Trophoblast cell (in vitro differentiated cells and primary cell): ENCODE data around the gene CCL21.
A peak's percentile ranks its signal among the peaks of the same experiment; 100 is the strongest.

Experiments
- DNase-seq, 2 donors: peaks; one replicate each; pipeline ENCODE4 v3.0.0-alpha.2; 2016
- H2AFZ ChIP-seq: 2 replicates; pipeline ENCODE4 v1.6.1; 2013; ENCODE audit warnings: low read length, moderate library complexity, mild to moderate bottlenecking; ENCODE audit not compliant: insufficient read depth, poor library complexity
- H2AK5ac ChIP-seq: 2 replicates; pipeline ENCODE4 v1.6.1; 2013; ENCODE audit warnings: mild to moderate bottlenecking, low read length
- H2BK120ac ChIP-seq: 2 replicates; pipeline ENCODE4 v1.6.1; 2013; ENCODE audit warnings: low read length, mild to moderate bottlenecking, moderate library complexity; ENCODE audit not compliant: insufficient read depth, poor library complexity
- H2BK12ac ChIP-seq: 2 replicates; pipeline ENCODE4 v1.6.1; 2013; ENCODE audit warnings: mild to moderate bottlenecking, low read length, moderate library complexity
- H2BK5ac ChIP-seq: 2 replicates; pipeline ENCODE4 v1.6.1; 2013; ENCODE audit warnings: low read length, low read depth, moderate library complexity, mild to moderate bottlenecking; ENCODE audit not compliant: poor library complexity
- H3K14ac ChIP-seq: 2 replicates; pipeline ENCODE4 v1.6.1; 2013; ENCODE audit warnings: mild to moderate bottlenecking, low read length
- H3K18ac ChIP-seq: 2 replicates; pipeline ENCODE4 v1.6.1; 2013; ENCODE audit warnings: mild to moderate bottlenecking, low read length
- H3K23ac ChIP-seq: 2 replicates; pipeline ENCODE4 v1.6.1; 2013; ENCODE audit warnings: low read length
- H3K27ac ChIP-seq: 2 replicates; pipeline ENCODE4 v1.5.1; 2013; ENCODE audit warnings: low read depth, mild to moderate bottlenecking, inconsistent platforms, low read length, moderate library complexity
- H3K27me3 ChIP-seq: 2 replicates; pipeline ENCODE4 v1.6.1; 2013; ENCODE audit warnings: inconsistent platforms, mild to moderate bottlenecking, low read length, moderate library complexity; ENCODE audit not compliant: insufficient read depth
- H3K36me3 ChIP-seq, 2 experiments: 1 replicate in 1 of 2; 2 replicates in 1 of 2; pipeline ENCODE4 v1.6.1; 2013; ENCODE audit warnings: low read length in 2 of 2, mild to moderate bottlenecking in 2 of 2, moderate library complexity in 1 of 2; ENCODE audit not compliant: insufficient read depth in 2 of 2, control insufficient read depth in 1 of 2
- H3K4ac ChIP-seq: 2 replicates; pipeline ENCODE4 v1.6.1; 2013; ENCODE audit warnings: low read depth, mild to moderate bottlenecking, low read length, moderate library complexity
- H3K4me1 ChIP-seq, 2 experiments: 1 replicate in 1 of 2; 2 replicates in 1 of 2; pipeline ENCODE4 v1.6.1; 2013; ENCODE audit warnings: low read length in 2 of 2, mild to moderate bottlenecking in 2 of 2, moderate library complexity in 1 of 2; ENCODE audit not compliant: insufficient read depth in 2 of 2, control insufficient read depth in 1 of 2
- H3K4me2 ChIP-seq: 2 replicates; pipeline ENCODE4 v1.6.1; 2013; ENCODE audit warnings: inconsistent platforms, mild to moderate bottlenecking, low read length, moderate library complexity
- H3K4me3 ChIP-seq: 2 replicates; pipeline ENCODE4 v1.5.1; 2013; ENCODE audit warnings: mild to moderate bottlenecking, low read depth, low read length, inconsistent platforms
- H3K79me1 ChIP-seq: one replicate; pipeline ENCODE4 v1.6.1; 2013; ENCODE audit warnings: low read length
- H3K79me2 ChIP-seq: 2 replicates; pipeline ENCODE4 v1.6.1; 2013; ENCODE audit warnings: low read length, mild to moderate bottlenecking; ENCODE audit not compliant: control insufficient read depth, insufficient read depth, poor library complexity
- H3K9ac ChIP-seq: 2 replicates; pipeline ENCODE4 v1.6.1; 2013; ENCODE audit warnings: mild to moderate bottlenecking, low read length
- H3K9me3 ChIP-seq: 2 replicates; pipeline ENCODE4 v1.6.1; 2013; ENCODE audit warnings: low read depth, mild to moderate bottlenecking, control low read depth, inconsistent platforms, low read length; ENCODE audit not compliant: insufficient read depth
- H4K12ac ChIP-seq: 2 replicates; pipeline ENCODE4 v1.6.1; 2013; ENCODE audit warnings: low read depth, mild to moderate bottlenecking, low read length, moderate library complexity
- H4K8ac ChIP-seq: 2 replicates; pipeline ENCODE4 v1.6.1; 2013; ENCODE audit warnings: low read depth, mild to moderate bottlenecking, low read length, moderate library complexity
- H4K91ac ChIP-seq: one replicate; pipeline ENCODE4 v1.6.1; 2013; ENCODE audit warnings: low read depth, mild to moderate bottlenecking, low read length, moderate library complexity
- WGBS: extraction: QIAGEN DNeasy Blood & Tissue Kit; methylation state at CpG from one replicate; pipeline ENCODE4 v1.1.7; 2013; ENCODE audit warnings: missing lambda C conversion rate; ENCODE audit not compliant: insufficient read length, insufficient coverage; ENCODE audit errors: extremely low coverage; 5-methylcytosine and 5-hydroxymethylcytosine counted together

The CCL21 gene

GRCh38 chr9:34686732-34687131 lies 23.2 kb downstream of the CCL21 start:
- no peaks in the 10 kb centered on the region for H3K27me3 ChIP-seq
- no peak overlapping the region for H3K27ac ChIP-seq
- H3K79me1 ChIP-seq, result no peaks in the 10 kb centered on the region
- no peak overlapping the region for H4K8ac ChIP-seq
- no peaks in the 10 kb centered on the region for H3K79me2 ChIP-seq
- no peak overlapping the region for H3K4ac ChIP-seq
- no peak overlapping the region for H2BK12ac ChIP-seq
- H4K12ac ChIP-seq, result no peak overlapping the region
- no peak overlapping the region for H4K91ac ChIP-seq
- H3K4me1 ChIP-seq, result peaks cover 2 to 4% of the 10 kb centered on the region in 2 experiments
- H3K4me3 ChIP-seq, result no peak overlapping the region
- no peaks in the 10 kb centered on the region for H3K9me3 ChIP-seq
- no peak overlapping the region for H3K23ac ChIP-seq
- no peaks in the 10 kb centered on the region for H3K36me3 ChIP-seq
- no CpG with 5 or more reads among the region's 1 CpG for WGBS
- no peak for DNase-seq
- H2AFZ ChIP-seq, result no peak overlapping the region
- H3K18ac ChIP-seq, result no peak overlapping the region
- H3K9ac ChIP-seq, result no peak overlapping the region
- no peak overlapping the region for H3K4me2 ChIP-seq
- no peak overlapping the region for H3K14ac ChIP-seq
- H2AK5ac ChIP-seq, result no peak overlapping the region
- H2BK5ac ChIP-seq, result no peak overlapping the region
- H2BK120ac ChIP-seq, result no peak overlapping the region

DNA sequence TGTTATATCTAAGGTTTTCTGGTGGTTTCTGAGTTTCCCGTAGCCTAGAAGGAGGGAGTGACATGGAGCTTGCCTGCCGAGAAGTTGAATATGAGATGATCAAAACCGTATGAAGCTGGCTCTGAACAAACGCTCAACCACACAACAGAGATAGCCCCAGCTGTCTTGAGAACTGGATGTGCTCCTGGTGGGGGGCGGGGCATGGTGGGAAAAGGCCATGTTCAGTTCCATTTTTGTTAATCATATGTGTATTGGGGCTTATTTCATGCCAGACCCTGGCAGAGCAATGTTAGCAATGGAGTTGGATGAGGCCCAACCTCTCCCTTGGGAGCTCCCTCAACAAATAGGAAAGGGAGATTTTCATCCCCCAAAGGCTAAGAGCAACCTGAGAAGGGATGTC lies 23.7 kb downstream of the CCL21 start:
- no peak overlapping the region for H3K14ac ChIP-seq
- no peak overlapping the region for H2BK120ac ChIP-seq
- H3K79me1 ChIP-seq, result no peaks in the 10 kb centered on the region
- H3K79me2 ChIP-seq, result no peaks in the 10 kb centered on the region
- no peak overlapping the region for H3K27ac ChIP-seq
- H2AFZ ChIP-seq, result no peak overlapping the region
- H2BK12ac ChIP-seq, result no peak overlapping the region
- H3K27me3 ChIP-seq, result no peaks in the 10 kb centered on the region
- WGBS, result no CpG with 5 or more reads among the region's 5 CpGs
- no peak overlapping the region for H2BK5ac ChIP-seq
- H3K4me1 ChIP-seq, result peaks cover 2 to 4% of the 10 kb centered on the region in 2 experiments
- H4K12ac ChIP-seq, result no peak overlapping the region
- no peak overlapping the region for H3K4me3 ChIP-seq
- no peak overlapping the region for H3K9ac ChIP-seq
- H2AK5ac ChIP-seq, result no peak overlapping the region
- no peak overlapping the region for H3K4me2 ChIP-seq
- no peaks in the 10 kb centered on the region for H3K9me3 ChIP-seq
- no peak overlapping the region for H3K4ac ChIP-seq
- no peak overlapping the region for H3K18ac ChIP-seq
- H3K36me3 ChIP-seq, result no peaks in the 10 kb centered on the region
- no peak overlapping the region for H3K23ac ChIP-seq
- H4K91ac ChIP-seq, result no peak overlapping the region
- no peak for DNase-seq
- no peak overlapping the region for H4K8ac ChIP-seq

DNA sequence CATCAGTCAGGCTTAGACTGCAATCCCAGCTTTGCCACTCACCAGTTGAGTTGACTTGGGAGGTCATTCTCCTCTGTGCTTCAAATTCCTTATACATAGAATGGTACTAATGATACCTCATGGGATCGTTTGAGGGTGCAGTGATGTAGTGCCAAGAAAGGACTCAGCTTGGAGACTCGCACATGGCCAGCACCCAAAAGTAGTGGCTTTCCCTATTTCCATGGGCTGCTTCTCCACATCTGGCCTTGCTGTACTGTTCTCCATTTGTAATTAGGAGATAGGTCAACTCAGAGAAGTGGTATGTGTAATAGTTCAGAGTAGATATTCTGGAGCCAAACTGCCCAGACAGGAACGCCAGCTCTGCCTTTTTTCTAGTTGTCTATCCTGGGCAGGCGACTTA lies 24.3 kb downstream of the CCL21 start:
- Histone ChIP-seq H2BK120ac (no peak overlapping the region), H2BK5ac (no peak overlapping the region), H3K79me2 (no peaks in the 10 kb centered on the region), H4K91ac (no peak overlapping the region), H3K23ac (no peak overlapping the region), H2AK5ac (no peak overlapping the region), H3K4ac (no peak overlapping the region), H3K18ac (no peak overlapping the region), H3K9me3 (no peaks in the 10 kb centered on the region), H3K4me1 (peaks cover 2 to 4% of the 10 kb centered on the region in 2 experiments), H3K4me2 (no peak overlapping the region), H2BK12ac (no peak overlapping the region), H3K36me3 (no peaks in the 10 kb centered on the region), H4K8ac (no peak overlapping the region), H3K4me3 (no peak overlapping the region), H4K12ac (no peak overlapping the region), H3K27ac (no peak overlapping the region), H2AFZ (no peak overlapping the region), H3K9ac (no peak overlapping the region), H3K27me3 (no peaks in the 10 kb centered on the region), H3K14ac (no peak overlapping the region), H3K79me1 (no peaks in the 10 kb centered on the region)
- peak; percentile 28 to 57 for DNase-seq
- WGBS, result no CpG with 5 or more reads among the region's 4 CpGs

- H3K4me2 ChIP-seq, result no peak overlapping the region
- no peak overlapping the region for H2BK12ac ChIP-seq
- no peaks in the 10 kb centered on the region for H3K27me3 ChIP-seq
- no peak overlapping the region for H2BK5ac ChIP-seq
- H2BK120ac ChIP-seq, result no peak overlapping the region
- no peak overlapping the region for H3K18ac ChIP-seq
- no CpG with 5 or more reads among the region's 4 CpGs for WGBS
- no peaks in the 10 kb centered on the region for H3K36me3 ChIP-seq
- no peak overlapping the region for H4K91ac ChIP-seq
- no peak overlapping the region for H4K8ac ChIP-seq
- no peaks in the 10 kb centered on the region for H3K9me3 ChIP-seq
- no peak overlapping the region for H2AFZ ChIP-seq
- no peaks in the 10 kb centered on the region for H3K79me2 ChIP-seq
- no peak overlapping the region for H3K9ac ChIP-seq
- peaks cover 2 to 4% of the 10 kb centered on the region in 2 experiments for H3K4me1 ChIP-seq
- H3K4ac ChIP-seq, result no peak overlapping the region
- no peak overlapping the region for H4K12ac ChIP-seq
- no peak for DNase-seq
- no peak overlapping the region for H3K23ac ChIP-seq
- no peak overlapping the region for H3K14ac ChIP-seq
- H3K4me3 ChIP-seq, result no peak overlapping the region
- H2AK5ac ChIP-seq, result no peak overlapping the region
- no peaks in the 10 kb centered on the region for H3K79me1 ChIP-seq
- no peak overlapping the region for H3K27ac ChIP-seq
Measured at GRCh38 chr9:34684816-34685215, 25.1 kb downstream of the CCL21 start.
